T-cell (primary cell): ENCODE data around the gene PODXL2. TPM values are rescaled to one million over a fixed set of nuclear protein-coding genes. Genes with fewer than 3 reads are reported as not detected.

Experiments
- ATAC-seq, 4 experiments: fragments of 200-7000 bp in 3 of 4; fragments of 150-1000 bp in 1 of 4; cut with Tn5 transposase; replicated peaks in 1 of 4; 1 replicate in 3 of 4; 2 replicates in 1 of 4; pipeline ENCODE4 v1.10.0; 2021; ENCODE audit warnings: moderate library complexity in 3 of 4, mild to moderate bottlenecking in 2 of 4, moderate number of reproducible peaks in 1 of 4
- CTCF ChIA-PET, 2 donors: fragments of 300-600 bp; sonication (Branson Sonifier 250); formaldehyde crosslinking; loops; one replicate each; lab custom pipeline; 2022; ENCODE audit warnings: antibody characterized with exemption in 2 of 2; lab: Charles Lee
- POLR2A ChIA-PET, 2 donors: fragments of 300-600 bp; sonication (Branson Sonifier 250); formaldehyde crosslinking; loops; one replicate each; lab custom pipeline; 2022; ENCODE audit warnings: antibody characterized with exemption in 2 of 2; lab: Charles Lee
- DNase-seq, 35 experiments: peaks; one replicate each; pipeline versions ENCODE4 v3.0.0 to v3.0.0-alpha.2; 2013 to 2023
- H3K27ac ChIP-seq: one replicate; pipeline ENCODE4 v1.5.1; 2013; ENCODE audit warnings: low read length
- H3K27me3 ChIP-seq, 2 experiments: replicated peaks in 1 of 2; 1 replicate in 1 of 2; 2 replicates in 1 of 2; pipeline versions ENCODE4 v1.6.1 to v1.7.0; 2013; ENCODE audit warnings: low read length in 1 of 2, mixed read lengths in 1 of 2; ENCODE audit not compliant: control insufficient read depth in 2 of 2, insufficient read depth in 2 of 2; ENCODE audit errors: extremely low read depth in 1 of 2
- H3K36me3 ChIP-seq, 2 donors: 1 replicate in 1 of 2; 2 replicates in 1 of 2; pipeline versions ENCODE4 v1.6.1 to v1.7.0; 2013; ENCODE audit warnings: low read length in 1 of 2; ENCODE audit not compliant: control insufficient read depth in 2 of 2, insufficient read depth in 1 of 2; ENCODE audit errors: extremely low read depth in 1 of 2
- H3K4me1 ChIP-seq, 2 experiments: 1 replicate in 1 of 2; 2 replicates in 1 of 2; pipeline versions ENCODE4 v1.6.1 to v1.7.0; 2013; ENCODE audit warnings: low read length in 2 of 2, mixed read lengths in 1 of 2; ENCODE audit not compliant: insufficient read depth in 2 of 2, control insufficient read depth in 1 of 2; ENCODE audit errors: extremely low read depth in 1 of 2
- H3K4me3 ChIP-seq, 2 donors: 1 replicate in 1 of 2; 2 replicates in 1 of 2; pipeline versions ENCODE4 v1.5.1 to v1.7.0; 2013; ENCODE audit warnings: mild to moderate bottlenecking in 2 of 2, low read length in 1 of 2, moderate library complexity in 1 of 2; ENCODE audit not compliant: control insufficient read depth in 1 of 2; ENCODE audit errors: extremely low read depth in 1 of 2
- H3K9me3 ChIP-seq: 2 replicates; pipeline ENCODE4 v1.7.0; 2013
- H3K27ac Mint-ChIP-seq, 2 donors: one replicate each; pipeline ENCODE4 v1.8.0; 2020 to 2021; ENCODE audit warnings: mild to moderate bottlenecking in 2 of 2, mixed read lengths in 2 of 2
- H3K27me3 Mint-ChIP-seq, 2 donors: one replicate each; pipeline ENCODE4 v1.8.0; 2021 to 2022; ENCODE audit warnings: mixed read lengths in 2 of 2
- H3K36me3 Mint-ChIP-seq: one replicate; pipeline ENCODE4 v1.8.0; 2021; ENCODE audit warnings: mixed read lengths
- H3K4me1 Mint-ChIP-seq, 3 donors: one replicate each; pipeline ENCODE4 v1.8.0; 2020 to 2022; ENCODE audit warnings: mixed read lengths in 3 of 3, mild to moderate bottlenecking in 1 of 3
- H3K4me3 Mint-ChIP-seq, 3 donors: one replicate each; pipeline ENCODE4 v1.8.0; 2020 to 2022; ENCODE audit warnings: mild to moderate bottlenecking in 3 of 3, mixed read lengths in 3 of 3, moderate library complexity in 3 of 3
- H3K9me3 Mint-ChIP-seq, 3 donors: one replicate each; pipeline ENCODE4 v1.8.0; 2020 to 2022; ENCODE audit warnings: mixed read lengths in 3 of 3
- WGBS: methylation state at CpG from one replicate; pipeline ENCODE4 v1.1.5; 2013; ENCODE audit warnings: missing lambda C conversion rate; ENCODE audit not compliant: insufficient coverage; 5-methylcytosine and 5-hydroxymethylcytosine counted together
- total RNA-seq, 35 experiments: library from RNA in 6 of 35; stranded (reverse) in 6 of 35; fragments of 120-200 nt in 1 of 35; gene quantifications; one replicate each; pipeline versions ENCODE4 v1.2.1 to v1.2.4 and lab custom pipeline; 2013 to 2026

PODXL2 gene
- total RNA-seq, 5 donors from 2014 or later (not counting 1 experiment from before 2014, with no cell fraction given) = 2.0 to 4.7 (median 4.2) TPM

DNA sequence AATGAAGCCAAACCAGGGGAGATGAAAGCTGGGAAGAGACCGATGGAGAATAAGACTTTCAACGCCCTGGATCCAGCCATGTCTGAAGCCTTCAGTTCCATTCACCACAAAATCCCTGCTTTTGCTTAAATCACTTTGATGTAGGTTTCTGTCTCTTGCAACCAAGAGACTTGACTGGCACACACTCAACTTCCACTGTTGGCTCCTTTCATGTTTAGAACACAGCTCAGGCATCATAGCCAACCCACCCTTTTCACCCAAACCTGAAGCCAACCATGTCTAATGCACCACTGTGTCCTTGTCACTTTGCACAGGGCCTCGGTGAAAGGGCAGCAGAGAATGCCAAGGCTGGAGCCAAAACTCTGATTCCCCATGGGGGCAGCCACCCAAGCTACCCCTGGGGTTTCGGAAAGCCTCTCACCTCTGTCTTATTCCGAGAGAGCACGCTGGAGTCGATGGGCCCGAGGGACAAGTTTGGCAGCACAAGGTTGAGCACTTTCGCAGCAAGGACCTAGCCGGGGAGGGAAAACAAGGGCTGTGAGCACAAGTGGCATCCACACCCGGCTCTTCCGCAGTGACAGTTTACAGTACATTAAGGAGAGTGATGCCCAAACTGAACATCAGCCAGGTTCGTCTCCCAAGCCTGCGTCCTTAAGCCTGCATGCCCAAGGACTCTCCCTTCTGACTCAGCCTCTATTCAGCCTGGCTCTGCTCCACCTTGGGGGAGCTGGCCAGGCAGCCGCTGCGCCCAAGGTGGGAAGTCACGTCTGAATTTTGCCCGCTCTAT is 81.4 kb downstream of the PODXL2 start:
- POLR2A ChIA-PET = no interaction called here
- Mint-ChIP-seq H3K27me3 (peaks cover 0 to 3% of the 10 kb centered on the region in 2 donors), H3K4me3 (no peak overlapping the region), H3K27ac (no peak overlapping the region), H3K4me1 (no peaks in the 10 kb centered on the region), H3K9me3 (no peaks in the 10 kb centered on the region), H3K36me3 (no peaks in the 10 kb centered on the region)
- H3K4me1 ChIP-seq = no peaks in the 10 kb centered on the region
- no peak overlapping the region for H3K27ac ChIP-seq
- H3K4me3 ChIP-seq = no peak overlapping the region
- peaks cover 0 to 11% of the 10 kb centered on the region in 2 experiments for H3K27me3 ChIP-seq
- no peaks in the 10 kb centered on the region for H3K9me3 ChIP-seq
- CTCF ChIA-PET = no interaction called here
- 87% methylated on average over 16 of the region's 18 CpGs for WGBS
- DNase-seq = no peak
- H3K36me3 ChIP-seq = no peaks in the 10 kb centered on the region
- no peak for ATAC-seq

DNA sequence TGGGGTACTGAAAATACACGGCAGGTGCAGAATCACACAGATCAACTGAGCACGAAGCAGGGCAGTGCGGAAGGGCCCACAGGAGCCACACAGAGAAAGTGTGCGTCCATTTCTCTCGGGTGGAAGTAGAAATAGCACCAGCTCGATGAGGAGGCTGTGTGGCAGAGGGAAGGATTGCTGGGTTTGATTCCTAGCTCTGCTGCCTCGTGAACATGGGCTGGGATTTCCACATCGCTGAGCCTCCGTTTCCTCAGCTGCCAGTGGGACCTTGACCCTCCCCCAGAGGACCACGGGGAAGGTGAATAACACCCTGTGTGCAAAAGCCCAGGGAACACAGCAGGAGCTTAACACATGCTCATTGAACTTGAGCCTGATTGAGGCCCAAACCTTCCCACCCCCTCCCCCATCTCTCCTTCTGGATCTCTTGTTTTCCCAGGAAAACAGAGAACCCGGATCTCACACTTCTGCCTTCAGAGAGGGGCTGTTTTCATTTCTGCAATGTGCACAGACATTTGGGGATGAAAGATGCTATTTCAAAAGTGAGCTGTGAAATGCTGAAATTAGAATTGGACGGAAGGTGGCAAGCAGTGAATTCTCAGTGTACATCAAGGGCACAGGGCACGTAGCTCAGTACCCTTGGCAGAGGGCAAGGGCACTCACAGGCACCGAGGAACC is 82.2 kb downstream of the PODXL2 start:
- H3K4me3 Mint-ChIP-seq = no peak overlapping the region
- WGBS = 86% methylated on average over 10 of the region's 14 CpGs
- no peaks in the 10 kb centered on the region for H3K4me1 ChIP-seq
- no peaks in the 10 kb centered on the region for H3K36me3 ChIP-seq
- peaks cover 0 to 17% of the 10 kb centered on the region in 2 experiments for H3K27me3 ChIP-seq
- no peak overlapping the region for H3K27ac Mint-ChIP-seq
- POLR2A ChIA-PET = no interaction called here
- CTCF ChIA-PET = no interaction called here
- H3K4me1 Mint-ChIP-seq = no peaks in the 10 kb centered on the region
- DNase-seq (no peak), ATAC-seq (no peak)
- no peak overlapping the region for H3K4me3 ChIP-seq
- H3K9me3 Mint-ChIP-seq = no peaks in the 10 kb centered on the region
- H3K36me3 Mint-ChIP-seq = no peaks in the 10 kb centered on the region
- H3K27ac ChIP-seq = no peak overlapping the region
- peaks cover 4 to 7% of the 10 kb centered on the region in 2 donors for H3K27me3 Mint-ChIP-seq
- no peaks in the 10 kb centered on the region for H3K9me3 ChIP-seq

- H3K27me3 ChIP-seq = peaks cover 0 to 24% of the 10 kb centered on the region in 2 experiments
- DNase-seq (no peak), ATAC-seq (no peak)
- H3K27ac ChIP-seq = no peak overlapping the region
- no peaks in the 10 kb centered on the region for H3K4me1 ChIP-seq
- Mint-ChIP-seq H3K9me3 (no peaks in the 10 kb centered on the region), H3K4me1 (no peaks in the 10 kb centered on the region), H3K27ac (no peak overlapping the region), H3K36me3 (no peaks in the 10 kb centered on the region), H3K4me3 (no peak overlapping the region), H3K27me3 (peaks cover 6 to 8% of the 10 kb centered on the region in 2 donors)
- ChIA-PET POLR2A (no interaction called here), CTCF (no interaction called here)
- no peaks in the 10 kb centered on the region for H3K9me3 ChIP-seq
- no peaks in the 10 kb centered on the region for H3K36me3 ChIP-seq
- 89% methylated on average over 8 of the region's 14 CpGs for WGBS
- H3K4me3 ChIP-seq = no peak overlapping the region
Measured at GRCh38 chr3:127711896-127712295, 82.9 kb downstream of the PODXL2 start.

GRCh38 chr3:127712461-127712860 is 83.5 kb downstream of the PODXL2 start:
- CTCF ChIA-PET = no interaction called here
- no peaks in the 10 kb centered on the region for H3K9me3 ChIP-seq
- no peaks in the 10 kb centered on the region for H3K4me1 Mint-ChIP-seq
- no peaks in the 10 kb centered on the region for H3K36me3 ChIP-seq
- H3K4me3 Mint-ChIP-seq = no peak overlapping the region
- POLR2A ChIA-PET = no interaction called here
- H3K27me3 Mint-ChIP-seq = peaks cover 6 to 8% of the 10 kb centered on the region in 2 donors
- no peaks in the 10 kb centered on the region for H3K36me3 Mint-ChIP-seq
- H3K27ac ChIP-seq = no peak overlapping the region
- WGBS = 85% methylated on average over 9 of the region's 9 CpGs
- no peak for ATAC-seq
- peaks cover 0 to 29% of the 10 kb centered on the region in 2 experiments for H3K27me3 ChIP-seq
- no peak overlapping the region for H3K4me3 ChIP-seq
- no peaks in the 10 kb centered on the region for H3K9me3 Mint-ChIP-seq
- no peak for DNase-seq
- no peak overlapping the region for H3K27ac Mint-ChIP-seq
- no peaks in the 10 kb centered on the region for H3K4me1 ChIP-seq

- no peak overlapping the region for H3K4me3 ChIP-seq
- WGBS = 65% methylated on average over 8 of the region's 9 CpGs
- no peak for ATAC-seq
- H3K9me3 ChIP-seq = no peaks in the 10 kb centered on the region
- Mint-ChIP-seq H3K36me3 (no peaks in the 10 kb centered on the region), H3K27ac (no peak overlapping the region), H3K4me1 (no peaks in the 10 kb centered on the region), H3K27me3 (peaks cover 6 to 11% of the 10 kb centered on the region in 2 donors), H3K9me3 (no peaks in the 10 kb centered on the region), H3K4me3 (no peak overlapping the region)
- no peaks in the 10 kb centered on the region for H3K4me1 ChIP-seq
- CTCF ChIA-PET = interaction anchor here in 1 of 2 donors (0.5 kb wide), 1 partner anchor 56 kb away, joined by 3 read pairs; no protein-coding TSS in a partner anchor
- no peak overlapping the region for H3K27ac ChIP-seq
- no peak for DNase-seq
- POLR2A ChIA-PET = no interaction called here
- H3K27me3 ChIP-seq = peaks cover 0 to 30% of the 10 kb centered on the region in 2 experiments
- no peaks in the 10 kb centered on the region for H3K36me3 ChIP-seq
Measured at GRCh38 chr3:127712881-127713771, 84.1 kb downstream of the PODXL2 start.

GRCh38 chr3:127714125-127714571 is 85.2 kb downstream of the PODXL2 start:
- DNase-seq (no peak), ATAC-seq (no peak)
- Histone ChIP-seq H3K4me3 (no peak overlapping the region), H3K9me3 (no peaks in the 10 kb centered on the region), H3K4me1 (no peaks in the 10 kb centered on the region), H3K27me3 (peaks cover 0 to 37% of the 10 kb centered on the region in 2 experiments), H3K27ac (no peak overlapping the region), H3K36me3 (no peaks in the 10 kb centered on the region)
- Mint-ChIP-seq H3K4me3 (no peak overlapping the region), H3K27me3 (peaks cover 6 to 11% of the 10 kb centered on the region in 2 donors), H3K9me3 (no peaks in the 10 kb centered on the region), H3K27ac (no peak overlapping the region), H3K36me3 (no peaks in the 10 kb centered on the region), H3K4me1 (no peaks in the 10 kb centered on the region)
- WGBS = 82% methylated on average over 7 of the region's 10 CpGs
- ChIA-PET CTCF (interaction anchor here in 1 of 2 donors (0.5 kb wide), 1 partner anchor 57 kb away, joined by 3 read pairs; no protein-coding TSS in a partner anchor), POLR2A (no interaction called here)
